Esophagus squamous epithelium (tissue), 5 donors: ENCODE data around the gene MEOX2. TPM values are rescaled to one million over a fixed set of nuclear protein-coding genes. Genes with fewer than 3 reads are reported as not detected.

Experiments used
- DNase-seq: peaks from one replicate; lab custom pipeline; 2025; lab: John Stamatoyannopoulos, UW
- H3K27ac ChIP-seq, 4 donors: fragments of 200-600 bp; sonication (generic); one replicate each; pipeline ENCODE4 v1.5.1; 2016 to 2019; ENCODE audit warnings: mild to moderate bottlenecking in 1 of 4
- H3K27me3 ChIP-seq, 4 donors: fragments of 200-600 bp; sonication (generic); 1 replicate in 3 of 4; 2 replicates in 1 of 4; pipeline versions ENCODE4 v1.5.1 to v1.6.0; 2017 to 2021; ENCODE audit warnings: antibody characterized with exemption in 1 of 4
- H3K36me3 ChIP-seq, 3 donors: fragments of 200-600 bp; sonication (generic); one replicate each; pipeline ENCODE4 v1.5.1; 2016 to 2019
- H3K4me1 ChIP-seq, 3 donors: fragments of 200-600 bp; sonication (generic); one replicate each; pipeline ENCODE4 v1.5.1; 2017 to 2019
- H3K4me3 ChIP-seq, 4 donors: fragments of 200-600 bp; sonication (generic); 1 replicate in 3 of 4; 2 replicates in 1 of 4; pipeline ENCODE4 v1.5.1; 2016 to 2019; ENCODE audit warnings: mild to moderate bottlenecking in 2 of 4, moderate library complexity in 1 of 4
- H3K9me3 ChIP-seq, 3 donors: fragments of 200-600 bp; sonication (generic); one replicate each; pipeline ENCODE4 v1.5.1; 2016 to 2019
- POLR2A ChIP-seq, 4 donors: fragments of 450-650 bp; IDR thresholded peaks; one replicate each; pipeline ENCODE4 v1.6.1; 2017; ENCODE audit warnings: antibody characterized with exemption in 4 of 4, mild to moderate bottlenecking in 4 of 4, moderate library complexity in 3 of 4
- WGBS, 2 donors: methylation state at CpG; one replicate each; pipeline ENCODE4 v1.1.5; 2018; 5-methylcytosine and 5-hydroxymethylcytosine counted together
- intact Hi-C: fragments of 100-400 bp; cut with DNase I; formaldehyde crosslinking; loops from one replicate; pipeline ENCODE4 v1.15.0; 2022
- total RNA-seq, 4 donors: library from RNA; depleted of rRNA; stranded (reverse); fragments of >200 nt; gene quantifications; one replicate each; pipeline ENCODE4 v1.1.0, GENCODE V29; 2016
- TF ChIP-seq, protein P1 (sequence below), 6 experiments: fragments of 450-650 bp in 4 of 6; fragments of 200-600 bp in 2 of 6; sonication (generic) in 2 of 6; IDR thresholded peaks; one replicate each; pipeline ENCODE4 v1.5.1; 2016 to 2019; ENCODE audit warnings: antibody characterized with exemption in 6 of 6, mild to moderate bottlenecking in 4 of 6, moderate library complexity in 4 of 6
- donor health status: DM: yes; HTN: yes; CAD: no.

The MEOX2 gene
- total RNA-seq, 4 donors from 2014 or later, result 0.19 to 3.2 (median 2.0) TPM

DNA sequence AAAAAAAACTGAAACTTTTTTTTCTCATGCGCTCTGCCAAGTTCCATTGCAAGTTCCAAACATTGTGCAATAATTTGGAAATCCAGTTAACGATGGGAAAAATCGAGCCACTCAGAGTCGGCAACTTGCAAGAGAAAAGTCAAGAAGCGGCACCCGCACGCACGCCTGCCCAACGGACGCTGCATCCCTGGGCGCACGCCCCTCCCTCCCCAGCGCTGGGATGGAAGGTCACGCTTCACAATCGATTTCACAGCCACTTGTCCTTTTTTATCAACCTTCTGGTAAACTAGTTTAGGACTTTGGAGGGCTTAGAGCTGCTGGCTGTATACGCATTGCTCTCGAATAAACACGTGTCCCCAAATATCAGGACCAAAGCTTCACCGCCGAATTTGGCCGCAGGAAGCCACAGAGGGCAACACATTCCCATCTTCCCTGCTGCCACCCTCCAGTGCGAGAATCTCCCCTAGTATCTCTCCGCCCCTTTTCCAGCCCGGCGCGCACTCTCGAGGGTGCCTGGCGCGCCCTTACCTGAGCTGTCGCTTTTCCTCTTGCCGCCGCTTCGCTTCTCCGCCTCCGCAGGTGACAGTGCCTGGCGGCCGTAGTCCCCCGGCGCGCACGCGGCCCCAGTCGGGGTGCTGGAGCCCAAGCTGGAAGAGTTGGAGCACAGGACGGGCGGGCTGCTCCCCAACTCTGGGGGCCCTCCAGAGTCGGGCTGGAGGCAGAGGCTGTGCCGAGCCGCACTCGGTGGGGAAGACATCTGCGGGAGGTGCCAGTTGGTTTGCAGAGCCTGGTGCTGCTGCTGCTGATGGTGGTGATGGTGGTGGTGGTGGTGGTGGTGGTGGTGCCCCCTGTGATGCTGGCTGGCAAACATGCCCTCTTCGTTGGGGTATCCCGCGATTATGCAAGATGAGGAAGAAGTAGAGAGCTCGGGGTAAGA is 857 bp downstream of the MEOX2 start:
- Histone ChIP-seq H3K27ac (peak overlapping the region; percentile 68 to 92 (median 84)), H3K9me3 (no peaks in the 10 kb centered on the region), H3K36me3 (no peaks in the 10 kb centered on the region), H3K4me3 (peak overlapping the region; percentile 27 to 70 (median 53)), H3K4me1 (peaks cover 0 to 9% (median 2%) of the 10 kb centered on the region in 3 donors), H3K27me3 (peaks cover 0 to 52% (median 2%) of the 10 kb centered on the region in 4 donors)
- intact Hi-C loops, result no loop called here
- no peak for TF ChIP-seq POLR2A (IDR thresholded peaks at IDR 0.05)
- TF ChIP-seq, protein P1, sequence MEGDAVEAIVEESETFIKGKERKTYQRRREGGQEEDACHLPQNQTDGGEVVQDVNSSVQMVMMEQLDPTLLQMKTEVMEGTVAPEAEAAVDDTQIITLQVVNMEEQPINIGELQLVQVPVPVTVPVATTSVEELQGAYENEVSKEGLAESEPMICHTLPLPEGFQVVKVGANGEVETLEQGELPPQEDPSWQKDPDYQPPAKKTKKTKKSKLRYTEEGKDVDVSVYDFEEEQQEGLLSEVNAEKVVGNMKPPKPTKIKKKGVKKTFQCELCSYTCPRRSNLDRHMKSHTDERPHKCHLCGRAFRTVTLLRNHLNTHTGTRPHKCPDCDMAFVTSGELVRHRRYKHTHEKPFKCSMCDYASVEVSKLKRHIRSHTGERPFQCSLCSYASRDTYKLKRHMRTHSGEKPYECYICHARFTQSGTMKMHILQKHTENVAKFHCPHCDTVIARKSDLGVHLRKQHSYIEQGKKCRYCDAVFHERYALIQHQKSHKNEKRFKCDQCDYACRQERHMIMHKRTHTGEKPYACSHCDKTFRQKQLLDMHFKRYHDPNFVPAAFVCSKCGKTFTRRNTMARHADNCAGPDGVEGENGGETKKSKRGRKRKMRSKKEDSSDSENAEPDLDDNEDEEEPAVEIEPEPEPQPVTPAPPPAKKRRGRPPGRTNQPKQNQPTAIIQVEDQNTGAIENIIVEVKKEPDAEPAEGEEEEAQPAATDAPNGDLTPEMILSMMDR (IDR thresholded peaks at IDR 0.05), result no peak
- 7 to 11% methylated on average over 24 to 47 of the region's 54 CpGs for WGBS, 2 donors
- no peak for DNase-seq

DNA sequence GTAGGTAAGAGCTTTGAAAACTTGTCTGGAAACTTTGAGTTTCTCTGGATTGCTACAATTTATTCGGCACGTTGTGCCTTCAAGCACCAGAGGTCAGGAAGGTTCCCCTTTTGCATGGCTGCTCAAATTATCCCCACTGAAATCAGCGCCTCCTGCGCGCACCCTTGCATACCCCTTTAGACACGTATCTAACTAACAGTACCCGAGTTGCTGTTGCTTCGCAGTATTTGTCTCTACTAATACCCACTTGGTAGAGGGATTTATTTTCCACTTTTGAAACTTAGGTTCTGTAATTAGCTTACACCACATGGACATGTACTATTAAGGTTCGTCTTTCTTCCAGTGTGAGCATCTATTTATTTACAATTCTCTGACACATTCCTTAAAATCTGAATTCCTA is 1.6 kb downstream of the MEOX2 start:
- TF ChIP-seq, protein P1 (IDR thresholded peaks at IDR 0.05), result no peak
- no peak for TF ChIP-seq POLR2A (IDR thresholded peaks at IDR 0.05)
- no peak for DNase-seq
- intact Hi-C loops, result no loop called here

DNA sequence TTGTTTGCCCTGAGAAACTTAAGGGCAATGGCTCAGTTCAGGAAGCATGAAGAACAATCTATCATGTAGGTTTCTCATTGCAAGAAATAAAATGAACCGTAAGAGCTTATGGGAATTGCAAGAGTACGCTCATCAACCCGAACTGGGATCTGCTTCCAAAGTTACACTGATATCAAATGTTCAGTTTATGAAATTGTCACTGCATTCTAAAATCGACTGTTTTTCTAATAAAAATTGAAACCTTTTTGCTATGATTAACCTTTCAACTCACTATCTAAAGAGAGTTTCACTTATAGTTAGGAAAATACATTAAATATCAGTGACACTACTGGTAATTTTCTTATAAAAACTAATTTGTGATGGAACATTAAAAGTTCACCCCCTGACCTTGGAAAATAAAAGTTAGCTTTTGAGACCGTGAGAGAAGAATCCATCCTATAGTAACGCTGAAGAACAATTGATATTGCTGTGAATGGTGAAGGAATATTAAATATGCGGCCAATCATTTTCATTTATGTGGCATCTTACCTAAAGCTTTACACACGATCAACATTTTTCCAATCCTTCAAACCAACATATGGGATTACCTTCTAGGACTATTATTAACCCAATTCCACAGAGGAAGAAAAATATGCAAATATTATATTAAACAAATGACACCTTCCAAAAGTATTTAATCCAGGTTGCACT is 2.2 kb downstream of the MEOX2 start:
- no peaks in the 10 kb centered on the region for H3K36me3 ChIP-seq
- H3K27ac ChIP-seq, result peak overlapping the region in 3 of 4 donors; percentile 71 to 84 (median 84)
- TF ChIP-seq POLR2A (IDR thresholded peaks at IDR 0.05), result no peak
- TF ChIP-seq, protein P1 (IDR thresholded peaks at IDR 0.05), result no peak
- intact Hi-C loops, result no loop called here
- 55 to 68% methylated on average over 8 of the region's 8 CpGs for WGBS, 2 donors
- H3K4me3 ChIP-seq, result peak overlapping the region; percentile 11 to 70 (median 53)
- no peak for DNase-seq
- H3K9me3 ChIP-seq, result no peaks in the 10 kb centered on the region
- peaks cover 0 to 52% (median 2%) of the 10 kb centered on the region in 4 donors for H3K27me3 ChIP-seq
- peaks cover 0 to 9% (median 2%) of the 10 kb centered on the region in 3 donors for H3K4me1 ChIP-seq

More for the DNA sequence above, 1.6 kb downstream of the MEOX2 start:
- Histone ChIP-seq H3K4me3 (peak overlapping the region; percentile 11 to 70 (median 53)), H3K27me3 (peaks cover 0 to 52% (median 2%) of the 10 kb centered on the region in 4 donors), H3K4me1 (peaks cover 0 to 9% (median 2%) of the 10 kb centered on the region in 3 donors), H3K9me3 (no peaks in the 10 kb centered on the region), H3K27ac (peak overlapping the region in 3 of 4 donors; percentile 71 to 84 (median 84)), H3K36me3 (no peaks in the 10 kb centered on the region)
- WGBS, 2 donors, result 17 to 20% methylated on average over 9 of the region's 9 CpGs

DNA sequence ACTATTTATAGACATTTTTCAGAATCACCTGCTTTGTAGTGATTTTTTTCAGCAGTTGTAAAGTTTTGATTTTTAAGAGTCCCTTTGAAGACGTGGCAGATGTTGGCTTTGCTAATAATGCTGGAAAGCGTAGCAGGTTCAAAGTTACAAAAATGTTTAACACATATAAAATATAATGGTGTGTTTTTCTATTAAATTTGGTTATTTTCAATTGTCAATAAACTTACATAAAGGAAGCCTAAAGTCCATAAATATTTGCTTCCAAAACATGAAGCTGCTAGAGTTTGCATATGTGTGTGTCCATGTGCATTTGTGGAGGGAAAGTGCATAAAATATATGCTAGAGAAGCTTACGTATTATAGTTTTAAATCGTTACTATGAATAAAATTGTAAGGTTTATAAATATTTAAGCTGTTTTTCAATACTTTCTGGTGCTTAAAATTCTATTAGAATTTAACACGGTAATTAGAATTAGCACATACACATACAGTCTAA is 3.7 kb downstream of the MEOX2 start:
- intact Hi-C loops, result no loop called here
- 62 to 70% methylated on average over 5 of the region's 5 CpGs for WGBS, 2 donors

More for the DNA sequence above, 3.7 kb downstream of the MEOX2 start:
- H3K27me3 ChIP-seq, result peaks cover 0 to 38% (median 2%) of the 10 kb centered on the region in 4 donors
- no peak for DNase-seq
- H3K9me3 ChIP-seq, result no peaks in the 10 kb centered on the region
- peaks cover 0 to 9% (median 2%) of the 10 kb centered on the region in 3 donors for H3K4me1 ChIP-seq
- H3K27ac ChIP-seq, result peak overlapping the region in 2 of 4 donors; percentile 46 to 84
- no peaks in the 10 kb centered on the region for H3K36me3 ChIP-seq
- H3K4me3 ChIP-seq, result peak overlapping the region in 3 of 4 donors; percentile 9 to 70 (median 10)
- no peak for TF ChIP-seq POLR2A (IDR thresholded peaks at IDR 0.05)
- TF ChIP-seq, protein P1 (IDR thresholded peaks at IDR 0.05), result no peak
